Right lobe of liver (tissue), 6 donors: ENCODE results near the gene BCL2L1. TPM values are rescaled to one million over a fixed set of nuclear protein-coding genes. Genes with fewer than 3 reads are reported as not detected.
A peak's percentile ranks its signal among the peaks of the same experiment; 100 is the strongest.
"Not testable (repeated sequence)": the region's sequence is repeated elsewhere in the genome, so short reads cannot be mapped to it uniquely, and the experiment has no call there.

Experiments used
- ATAC-seq, 4 donors: fragments of 200-7000 bp; cut with Tn5 transposase; one replicate each; pipeline ENCODE4 v1.9.1; 2020; ENCODE audit warnings: mild to moderate bottlenecking in 4 of 4, moderate library complexity in 4 of 4
- DNase-seq, 3 donors: peaks; one replicate each; pipeline ENCODE4 v3.0.0-alpha.2; 2020
- H3K27ac ChIP-seq, 3 donors: fragments of 200-600 bp; one replicate each; pipeline ENCODE4 v1.8.0; 2022
- H3K27me3 ChIP-seq, 2 donors: fragments of 200-600 bp; one replicate each; pipeline ENCODE4 v1.8.0; 2022
- H3K36me3 ChIP-seq, 4 donors: fragments of 200-600 bp; sonication (generic) in 1 of 4; one replicate each; pipeline versions ENCODE4 v1.5.1 to v1.8.0; 2017 to 2022; ENCODE audit warnings: control low read depth in 1 of 4
- H3K4me1 ChIP-seq, 4 donors: fragments of 200-600 bp; sonication (generic) in 1 of 4; one replicate each; pipeline versions ENCODE4 v1.5.1 to v1.8.0; 2017 to 2022; ENCODE audit warnings: control low read depth in 1 of 4
- H3K4me3 ChIP-seq, 3 donors: fragments of 200-600 bp; one replicate each; pipeline ENCODE4 v1.8.0; 2022
- H3K9me3 ChIP-seq, 4 donors: fragments of 200-600 bp; sonication (generic) in 1 of 4; one replicate each; pipeline versions ENCODE4 v1.5.1 to v1.8.0; 2017 to 2022; ENCODE audit warnings: control low read depth in 1 of 4
- POLR2A ChIP-seq: fragments of 450-650 bp; IDR thresholded peaks from one replicate; pipeline ENCODE4 v1.6.1; 2017; ENCODE audit warnings: antibody characterized with exemption, mild to moderate bottlenecking
- WGBS: methylation state at CpG from one replicate; pipeline ENCODE4 v1.1.6; 2018; ENCODE audit warnings: low coverage, low lambda C conversion rate; ENCODE audit not compliant: insufficient coverage; ENCODE audit errors: missing lambda C conversion rate; 5-methylcytosine and 5-hydroxymethylcytosine counted together
- intact Hi-C, 2 donors: fragments of 100-400 bp; cut with DNase I; formaldehyde crosslinking; loops; one replicate each; pipeline versions ENCODE4 v1.11.2 to v1.14.1; 2022
- total RNA-seq, 6 experiments: library from RNA; depleted of rRNA in 2 of 6; stranded (reverse); fragments of >200 nt in 2 of 6; fragmentation: NEBNext Ultra II Directional in 3 of 6; extraction: Animal tissue kit (Norgen Biotek cat#: 25700) in 3 of 6; gene quantifications; one replicate each; pipeline versions ENCODE4 v1.1.0 to v1.2.4, GENCODE V29; 2016 to 2023
- TF ChIP-seq, protein P1 (sequence below), 4 donors: fragments of 200-600 bp in 3 of 4; fragments of 450-650 bp in 1 of 4; IDR thresholded peaks; one replicate each; pipeline versions ENCODE4 v1.5.1 to v1.8.0; 2016 to 2022; ENCODE audit warnings: antibody characterized with exemption in 4 of 4, mild to moderate bottlenecking in 2 of 4
- donor health status: DM: no; HTN: yes; CAD: no.
- donor health status: DM: no; HTN: no; CAD: no.
- donor health status: DM: no; HTN: no; CAD: no.
- donor health status: DM: no; HTN: yes; CAD: no.
- donor health status: DM: no; HTN: yes; CAD: no.

Gene BCL2L1
- total RNA-seq, 6 experiments from 2014 or later = 30.5 to 96.1 (median 63.4) TPM

DNA sequence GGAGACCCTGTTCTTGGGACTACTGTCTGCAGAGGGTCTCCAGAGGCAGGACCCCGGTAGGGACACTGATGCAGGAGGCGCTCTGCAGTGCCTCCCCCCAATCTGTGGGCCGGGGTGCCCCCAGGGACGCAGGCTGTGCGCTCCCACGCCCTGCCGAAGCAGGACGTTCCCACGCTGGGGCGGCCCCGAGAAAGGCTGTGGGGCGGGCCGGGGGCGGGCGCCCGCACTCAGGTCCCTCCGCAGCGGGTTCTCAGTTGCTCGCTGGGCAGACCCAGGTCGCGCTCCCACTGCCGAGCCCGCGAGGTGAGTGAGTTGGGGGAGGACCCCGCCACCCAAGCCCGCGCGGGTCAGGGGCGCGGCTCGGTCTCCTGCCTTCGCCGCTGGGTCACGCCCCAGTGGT lies 85.0 kb downstream of the BCL2L1 start, which contains the start of gene COX4I2:
TSS of gene COX4I2 (plus strand) at position 253 of the 400 bp plus-strand sequence. CDS start 1,106 bp downstream, outside the sequence.
- intact Hi-C loops = no loop called here
- ATAC-seq (no peak), DNase-seq (no peak)
- no CpG with 5 or more reads among the region's 34 CpGs for WGBS
- Histone ChIP-seq H3K9me3 (no peaks in the 10 kb centered on the region), H3K27ac (no peak within 1 kb of the TSS), H3K4me1 (no peaks in the 10 kb centered on the region), H3K36me3 (no peaks in the 10 kb centered on the region), H3K27me3 (no peaks in the 10 kb centered on the region), H3K4me3 (no peak within 1 kb of the TSS)
- no peak for TF ChIP-seq POLR2A
- TF ChIP-seq, protein P1, sequence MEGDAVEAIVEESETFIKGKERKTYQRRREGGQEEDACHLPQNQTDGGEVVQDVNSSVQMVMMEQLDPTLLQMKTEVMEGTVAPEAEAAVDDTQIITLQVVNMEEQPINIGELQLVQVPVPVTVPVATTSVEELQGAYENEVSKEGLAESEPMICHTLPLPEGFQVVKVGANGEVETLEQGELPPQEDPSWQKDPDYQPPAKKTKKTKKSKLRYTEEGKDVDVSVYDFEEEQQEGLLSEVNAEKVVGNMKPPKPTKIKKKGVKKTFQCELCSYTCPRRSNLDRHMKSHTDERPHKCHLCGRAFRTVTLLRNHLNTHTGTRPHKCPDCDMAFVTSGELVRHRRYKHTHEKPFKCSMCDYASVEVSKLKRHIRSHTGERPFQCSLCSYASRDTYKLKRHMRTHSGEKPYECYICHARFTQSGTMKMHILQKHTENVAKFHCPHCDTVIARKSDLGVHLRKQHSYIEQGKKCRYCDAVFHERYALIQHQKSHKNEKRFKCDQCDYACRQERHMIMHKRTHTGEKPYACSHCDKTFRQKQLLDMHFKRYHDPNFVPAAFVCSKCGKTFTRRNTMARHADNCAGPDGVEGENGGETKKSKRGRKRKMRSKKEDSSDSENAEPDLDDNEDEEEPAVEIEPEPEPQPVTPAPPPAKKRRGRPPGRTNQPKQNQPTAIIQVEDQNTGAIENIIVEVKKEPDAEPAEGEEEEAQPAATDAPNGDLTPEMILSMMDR (IDR thresholded peaks at IDR 0.05) = no peak

DNA sequence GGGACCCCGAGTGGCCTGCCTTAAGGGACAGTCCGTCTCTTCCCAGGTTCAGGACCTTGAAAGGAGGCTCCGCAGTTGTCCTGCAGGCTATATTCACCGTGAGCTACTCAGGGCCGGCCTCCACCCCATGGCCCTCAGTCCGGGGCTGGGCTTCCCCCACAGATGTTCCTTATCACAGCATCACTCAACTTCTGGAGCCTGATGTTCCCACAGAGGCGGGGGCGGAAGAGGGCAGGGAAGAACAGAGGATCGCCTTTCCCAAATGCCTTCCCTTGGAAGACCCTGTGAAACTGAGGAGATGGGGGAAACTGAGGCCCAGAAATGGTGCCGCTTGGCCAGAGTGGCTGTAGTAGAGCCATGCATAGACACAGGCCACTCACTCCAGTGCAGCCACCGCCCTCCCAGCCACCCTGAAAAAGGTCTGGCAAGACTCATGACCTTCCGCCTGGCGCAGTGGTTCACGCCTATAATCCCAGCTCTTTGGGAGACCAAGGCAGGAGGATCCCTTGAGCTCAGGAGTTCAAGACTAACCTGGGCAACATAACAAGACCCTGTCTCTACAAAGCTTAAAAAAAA lies 89.2 kb downstream of the BCL2L1 start:
- TF ChIP-seq, protein P1 (IDR thresholded peaks at IDR 0.05) = no peak
- TF ChIP-seq POLR2A = no peak
- ATAC-seq = no peak
- no peak for DNase-seq
- H3K4me3 ChIP-seq = no peak overlapping the region
- H3K27me3 ChIP-seq = no peaks in the 10 kb centered on the region
- intact Hi-C loops = no loop called here
- no peaks in the 10 kb centered on the region for H3K9me3 ChIP-seq
- H3K36me3 ChIP-seq = no peaks in the 10 kb centered on the region
- WGBS = 93% methylated on average over 7 of the region's 14 CpGs
- H3K27ac ChIP-seq = no peak overlapping the region
- no peaks in the 10 kb centered on the region for H3K4me1 ChIP-seq

DNA sequence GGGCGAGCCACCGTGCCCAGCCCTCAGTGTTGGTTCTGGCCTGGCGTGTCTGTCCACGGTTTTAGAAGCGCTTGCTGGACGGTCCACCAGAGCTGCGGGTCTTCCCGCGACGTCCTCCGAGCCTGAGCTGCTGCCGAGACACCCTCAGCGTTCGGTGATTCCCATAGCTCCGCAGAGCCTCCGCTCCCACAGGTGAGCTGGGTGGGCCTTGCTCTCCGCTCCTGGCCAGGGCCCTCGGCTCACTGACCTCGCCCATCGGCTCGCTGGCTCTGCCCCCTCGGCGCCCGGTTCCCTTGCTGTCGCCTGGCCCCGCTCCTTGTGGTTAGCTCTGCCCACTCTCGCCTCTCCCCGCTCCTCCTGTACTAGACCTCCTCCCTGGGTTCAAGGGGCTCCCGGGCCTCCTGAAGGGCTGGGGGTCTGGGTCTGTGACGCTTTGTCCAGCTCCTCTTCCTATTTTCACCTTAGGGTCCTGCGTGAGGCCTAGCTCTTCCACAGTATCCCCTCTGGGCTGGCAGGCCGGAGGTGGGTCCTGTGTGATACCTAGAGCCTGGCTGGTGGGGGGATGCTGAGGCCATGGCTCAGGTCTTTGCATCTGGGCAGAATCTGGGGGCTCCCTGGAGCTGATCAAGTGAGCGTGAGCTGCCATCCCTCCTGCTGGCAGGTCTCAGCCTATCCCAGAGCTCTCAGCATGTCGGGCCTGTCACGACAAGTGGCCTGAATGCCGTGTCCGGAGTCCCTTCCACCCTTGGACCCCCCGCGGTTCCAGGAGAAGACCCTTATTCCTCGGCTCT lies 89.9 kb downstream of the BCL2L1 start:
- TF ChIP-seq, protein P1 (IDR thresholded peaks at IDR 0.05) = no peak
- no peak for TF ChIP-seq POLR2A
- Histone ChIP-seq H3K4me1 (no peaks in the 10 kb centered on the region), H3K4me3 (no peak overlapping the region), H3K27me3 (no peaks in the 10 kb centered on the region), H3K27ac (no peak overlapping the region), H3K9me3 (no peaks in the 10 kb centered on the region), H3K36me3 (no peaks in the 10 kb centered on the region)
- 83% methylated on average over 8 of the region's 40 CpGs for WGBS
- DNase-seq = no peak
- ATAC-seq = peak in 1 of 4 donors; percentile 22
- intact Hi-C loops = no loop called here

DNA sequence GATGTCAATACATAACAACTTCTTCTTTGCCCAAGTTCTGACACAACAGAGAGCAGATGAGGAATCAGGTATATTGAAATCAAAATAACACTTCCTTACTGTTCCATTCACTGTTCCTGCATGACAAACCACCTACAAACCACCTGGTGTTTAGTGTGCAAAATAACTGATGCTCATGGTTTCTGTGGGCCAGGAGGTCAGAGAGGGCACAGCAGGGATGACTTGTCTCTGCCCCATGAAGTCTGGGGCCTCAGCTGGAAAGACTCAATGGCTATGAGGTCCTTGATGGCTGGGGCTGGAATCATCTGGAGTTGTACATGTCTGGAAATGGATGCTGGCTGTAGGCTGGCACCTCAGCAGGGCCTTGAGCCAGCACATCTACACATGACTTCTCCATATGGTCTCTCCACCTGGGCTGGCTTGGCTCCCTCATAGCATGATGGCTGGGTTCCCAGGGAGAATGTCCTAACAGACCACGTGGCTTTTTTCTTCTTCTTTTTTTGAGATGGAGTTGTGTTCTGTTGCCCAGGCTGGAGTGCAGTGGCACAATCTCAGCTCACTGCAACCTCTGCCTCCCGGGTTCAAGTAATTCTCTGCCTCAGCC lies 92.4 kb downstream of the BCL2L1 start:
- H3K27ac ChIP-seq = no peak overlapping the region
- H3K4me3 ChIP-seq = no peak overlapping the region
- no peaks in the 10 kb centered on the region for H3K9me3 ChIP-seq
- DNase-seq (no peak), ATAC-seq (peak in 3 of 4 donors; percentile 14 to 24 (median 18))
- WGBS = 23% methylated on average over 2 of the region's 2 CpGs
- no peaks in the 10 kb centered on the region for H3K4me1 ChIP-seq
- no peak for TF ChIP-seq POLR2A
- TF ChIP-seq, protein P1 (IDR thresholded peaks at IDR 0.05) = no peak
- H3K36me3 ChIP-seq = no peaks in the 10 kb centered on the region
- H3K27me3 ChIP-seq = no peaks in the 10 kb centered on the region
- intact Hi-C loops = no loop called here

DNA sequence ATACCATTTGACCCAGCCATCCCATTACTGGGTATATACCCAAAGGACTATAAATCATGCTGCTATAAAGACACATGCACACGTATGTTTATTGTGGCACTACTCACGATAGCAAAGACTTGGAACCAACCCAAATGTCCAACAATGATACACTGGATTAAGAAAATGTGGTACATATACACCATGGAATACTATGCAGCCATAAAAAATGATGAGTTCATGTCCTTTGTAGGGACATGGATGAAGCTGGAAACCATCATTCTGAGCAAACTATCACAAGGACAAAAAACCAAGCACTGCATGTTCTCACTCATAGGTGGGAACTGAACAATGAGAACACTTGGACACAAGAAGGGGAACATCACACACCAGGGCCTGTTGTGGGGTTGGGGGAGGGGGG lies 94.6 kb downstream of the BCL2L1 start:
- DNase-seq, H3K4me3 ChIP-seq, ATAC-seq, H3K36me3 ChIP-seq, H3K27me3 ChIP-seq, intact Hi-C loops, H3K27ac ChIP-seq, H3K4me1 ChIP-seq, H3K9me3 ChIP-seq: not testable (repeated sequence)
- 31% methylated on average over 2 of the region's 2 CpGs for WGBS

DNA sequence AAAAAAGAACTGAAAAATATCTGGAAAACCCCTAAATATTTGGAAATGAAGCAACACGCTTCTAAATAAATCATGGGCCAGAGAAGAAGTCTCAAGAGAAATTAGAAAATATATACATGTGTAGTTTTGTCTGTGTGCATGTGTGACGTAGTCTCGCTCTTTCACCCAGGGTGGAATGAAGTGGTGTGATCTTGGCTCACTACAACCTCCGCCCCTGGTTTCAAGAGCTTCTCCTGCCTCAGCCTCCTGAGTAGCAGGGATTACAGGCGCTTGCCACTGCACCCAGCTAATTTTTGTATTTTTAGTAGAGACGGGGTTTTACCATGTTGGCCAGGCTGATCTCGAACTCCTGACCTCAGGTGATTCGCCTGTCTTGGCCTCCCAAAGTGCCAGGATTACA lies 96.1 kb downstream of the BCL2L1 start:
- H3K27ac ChIP-seq, H3K4me3 ChIP-seq, DNase-seq, H3K4me1 ChIP-seq, H3K36me3 ChIP-seq, ATAC-seq, intact Hi-C loops, H3K9me3 ChIP-seq, H3K27me3 ChIP-seq: not testable (repeated sequence)
- WGBS = 79% methylated on average over 8 of the region's 8 CpGs

DNA sequence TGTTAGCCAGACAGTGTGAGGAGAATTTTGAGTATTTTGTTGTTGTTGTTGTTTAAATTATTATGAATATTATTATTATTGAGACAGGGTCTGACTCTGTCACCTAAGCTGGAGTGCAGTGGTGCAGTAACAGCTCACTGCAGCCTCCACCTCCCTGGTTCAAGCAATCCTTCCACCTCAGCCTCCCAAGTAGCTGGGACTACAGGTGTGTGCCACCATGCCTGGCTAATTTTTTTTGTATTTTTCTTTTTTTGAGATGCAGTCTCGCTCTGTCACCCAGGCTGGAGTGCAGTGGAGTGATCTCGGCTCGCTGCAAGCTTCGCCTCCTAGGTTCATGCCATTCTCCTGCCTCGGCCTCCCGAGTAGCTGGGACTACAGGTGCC lies 99.6 kb downstream of the BCL2L1 start:
- ATAC-seq, intact Hi-C loops: not testable (repeated sequence)

More for the DNA sequence above, 99.6 kb downstream of the BCL2L1 start:
- not testable (repeated sequence) for H3K4me3 ChIP-seq, H3K4me1 ChIP-seq, H3K27me3 ChIP-seq, H3K9me3 ChIP-seq, H3K27ac ChIP-seq, H3K36me3 ChIP-seq, DNase-seq
- WGBS = no CpG with 5 or more reads among the region's 6 CpGs
